ENCODE results near the gene UBE2A. TPM values are rescaled to one million over a fixed set of nuclear protein-coding genes. Genes with fewer than 3 reads are reported as not detected.

UBE2A gene
- total RNA-seq, 4 donors from 2014 or later, result 26.8 to 50.4 (median 42.3) TPM

DNA sequence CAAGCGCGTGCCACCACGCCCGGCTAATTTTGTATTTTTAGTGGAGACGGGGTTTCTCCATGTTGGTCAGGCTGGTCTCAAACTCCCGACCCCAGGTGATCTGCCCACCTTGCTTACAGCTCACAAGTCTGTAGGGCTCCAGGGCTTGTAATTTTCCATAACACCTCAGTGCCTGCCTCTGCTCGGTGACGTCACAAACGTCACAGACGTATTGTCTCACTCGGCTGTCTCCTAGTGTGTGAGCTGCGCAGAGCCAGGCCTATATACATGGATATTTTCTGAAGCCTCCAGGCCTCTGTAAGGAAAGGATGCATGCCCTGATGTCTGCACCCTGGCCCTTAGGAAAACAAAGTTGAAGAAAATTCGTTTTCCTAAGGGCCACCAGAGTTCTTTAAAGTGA is 40.4 kb downstream of the UBE2A start:
- TF ChIP-seq, protein P1, sequence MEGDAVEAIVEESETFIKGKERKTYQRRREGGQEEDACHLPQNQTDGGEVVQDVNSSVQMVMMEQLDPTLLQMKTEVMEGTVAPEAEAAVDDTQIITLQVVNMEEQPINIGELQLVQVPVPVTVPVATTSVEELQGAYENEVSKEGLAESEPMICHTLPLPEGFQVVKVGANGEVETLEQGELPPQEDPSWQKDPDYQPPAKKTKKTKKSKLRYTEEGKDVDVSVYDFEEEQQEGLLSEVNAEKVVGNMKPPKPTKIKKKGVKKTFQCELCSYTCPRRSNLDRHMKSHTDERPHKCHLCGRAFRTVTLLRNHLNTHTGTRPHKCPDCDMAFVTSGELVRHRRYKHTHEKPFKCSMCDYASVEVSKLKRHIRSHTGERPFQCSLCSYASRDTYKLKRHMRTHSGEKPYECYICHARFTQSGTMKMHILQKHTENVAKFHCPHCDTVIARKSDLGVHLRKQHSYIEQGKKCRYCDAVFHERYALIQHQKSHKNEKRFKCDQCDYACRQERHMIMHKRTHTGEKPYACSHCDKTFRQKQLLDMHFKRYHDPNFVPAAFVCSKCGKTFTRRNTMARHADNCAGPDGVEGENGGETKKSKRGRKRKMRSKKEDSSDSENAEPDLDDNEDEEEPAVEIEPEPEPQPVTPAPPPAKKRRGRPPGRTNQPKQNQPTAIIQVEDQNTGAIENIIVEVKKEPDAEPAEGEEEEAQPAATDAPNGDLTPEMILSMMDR (IDR thresholded peaks at IDR 0.05; ENCODE audit: low read depth), result no peak

DNA sequence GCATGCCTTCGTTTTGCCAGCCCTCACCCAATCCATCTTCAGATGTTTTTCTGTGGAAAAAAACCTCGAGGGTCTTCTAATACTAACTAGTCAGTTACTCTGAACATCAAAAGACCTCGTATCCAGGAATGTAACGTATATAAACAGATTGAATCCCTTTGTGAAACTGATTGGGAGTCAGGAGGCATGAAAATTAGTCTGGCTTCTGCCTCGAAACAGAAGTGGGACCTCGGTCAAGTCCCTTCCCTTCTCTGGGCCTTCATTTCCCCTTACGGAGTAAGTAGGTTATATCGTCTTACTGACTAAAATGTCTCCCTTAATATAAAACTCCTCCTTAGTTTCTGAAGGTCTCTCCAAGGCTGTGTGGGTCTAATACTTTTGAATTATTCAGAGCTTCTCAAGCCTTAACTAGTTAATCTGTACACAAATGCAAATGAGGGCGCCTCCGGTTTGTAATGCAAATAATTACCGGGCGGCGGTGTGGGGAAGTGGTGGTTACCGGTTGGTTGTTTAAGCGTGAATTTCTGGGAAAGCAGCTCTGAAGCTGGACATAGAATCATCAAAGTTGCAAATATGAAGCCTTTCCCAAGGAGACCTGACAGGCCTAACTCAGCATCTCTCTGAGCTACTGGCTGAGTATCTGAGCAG is 43.3 kb downstream of the UBE2A start:
- TF ChIP-seq, protein P1 (IDR thresholded peaks at IDR 0.05; ENCODE audit: low read depth), result no peak

DNA sequence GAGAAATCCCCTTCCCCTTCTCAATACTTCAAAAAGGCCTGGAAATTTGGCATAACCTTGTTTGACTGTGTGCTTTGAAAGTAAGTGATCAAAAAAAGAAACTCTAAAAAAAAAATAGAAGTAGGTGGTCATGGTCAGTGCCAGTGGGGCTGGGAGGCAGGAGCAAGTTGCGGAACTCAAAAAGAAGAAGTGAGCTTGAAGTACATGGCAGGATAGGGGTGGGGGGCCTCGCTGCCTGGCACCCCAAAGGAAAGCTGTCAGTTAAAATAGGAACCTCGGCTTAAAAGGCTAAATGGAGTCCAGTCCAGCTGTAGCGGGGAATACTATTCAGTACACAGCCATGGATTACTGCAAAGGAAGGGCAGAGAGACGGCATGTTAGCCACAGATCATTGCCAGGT is 44.1 kb downstream of the UBE2A start:
- TF ChIP-seq, protein P1 (IDR thresholded peaks at IDR 0.05; ENCODE audit: low read depth), result no peak

DNA sequence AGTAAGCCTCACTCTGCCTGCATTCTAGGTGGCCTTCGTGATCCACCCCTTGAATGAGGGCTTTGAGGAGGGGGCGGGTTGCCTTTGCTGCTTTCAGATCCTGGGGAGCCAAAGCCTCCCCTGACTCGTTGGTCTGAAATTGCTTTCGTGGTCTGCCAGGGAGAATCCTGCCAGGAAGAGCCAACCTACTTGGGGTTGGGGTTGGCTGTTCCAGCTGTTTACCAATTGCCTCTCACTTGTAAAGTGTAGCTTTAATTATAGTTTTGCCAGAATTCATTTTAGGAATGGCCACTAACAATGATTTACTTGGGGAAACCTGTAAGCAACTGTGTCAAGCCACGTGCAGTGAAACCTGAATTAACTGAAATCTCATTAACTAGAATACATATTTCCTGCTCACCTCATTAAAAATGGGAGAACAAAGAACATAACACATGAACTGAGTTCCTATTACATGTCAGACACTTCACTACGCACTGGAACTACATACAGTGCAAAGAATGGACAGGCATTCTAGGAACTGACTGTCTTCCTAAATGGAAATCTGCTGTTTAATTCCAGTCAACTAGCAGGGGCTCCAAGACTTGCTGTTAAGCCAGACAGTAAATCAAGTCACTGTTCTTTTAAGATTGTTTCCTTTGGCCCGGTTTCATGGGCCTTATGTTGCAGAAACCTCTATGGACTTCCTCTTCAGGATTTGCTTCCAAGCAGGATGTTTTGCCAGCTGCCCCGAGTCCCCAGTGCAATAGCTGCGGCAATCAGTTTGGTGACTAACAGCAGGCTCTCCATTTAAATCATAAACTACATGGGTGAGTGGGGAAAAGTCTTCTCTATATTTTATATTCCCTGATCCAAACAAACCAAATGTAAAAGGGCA is 48.2 kb downstream of the UBE2A start:
- TF ChIP-seq, protein P1 (IDR thresholded peaks at IDR 0.05; ENCODE audit: low read depth), result no peak

GRCh38 chrX:119624417-119624816 is 50.1 kb downstream of the UBE2A start:
- TF ChIP-seq, protein P1 (IDR thresholded peaks at IDR 0.05; ENCODE audit: low read depth), result no peak

DNA sequence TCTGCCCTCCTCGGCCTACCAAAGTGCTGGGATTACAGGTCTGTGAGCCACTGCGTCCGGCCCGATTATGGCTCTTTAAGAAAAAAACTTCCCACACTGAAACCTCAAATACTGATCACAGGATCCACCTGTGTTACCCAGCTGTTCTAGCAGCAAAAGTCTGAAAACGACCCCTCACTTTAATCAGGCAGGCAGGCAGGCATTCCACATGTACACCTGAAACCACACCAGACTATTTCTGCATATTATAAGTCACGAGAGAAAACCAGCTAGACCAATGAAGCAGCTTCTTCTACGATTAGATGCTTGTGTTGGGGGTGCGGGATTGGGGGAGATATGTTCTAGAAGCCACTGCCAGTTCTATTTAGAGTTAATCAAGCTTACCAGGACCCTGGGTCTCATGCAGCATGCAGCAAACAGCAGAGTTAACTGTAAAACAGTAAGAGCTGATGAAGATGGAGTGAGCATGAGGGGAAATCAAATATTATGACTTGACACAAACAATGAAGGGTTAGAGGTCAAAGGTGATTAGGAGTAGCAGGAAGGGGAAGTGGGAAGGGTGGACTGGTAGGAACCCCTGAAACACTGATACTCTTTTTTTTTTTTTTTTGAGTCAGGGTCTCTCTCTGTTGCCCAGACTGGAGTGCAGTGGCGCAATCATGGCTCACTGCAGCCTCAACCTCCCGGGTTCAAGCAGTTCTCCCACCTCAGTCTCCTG is 50.7 kb downstream of the UBE2A start:
- TF ChIP-seq, protein P1 (IDR thresholded peaks at IDR 0.05; ENCODE audit: low read depth), result no peak

DNA sequence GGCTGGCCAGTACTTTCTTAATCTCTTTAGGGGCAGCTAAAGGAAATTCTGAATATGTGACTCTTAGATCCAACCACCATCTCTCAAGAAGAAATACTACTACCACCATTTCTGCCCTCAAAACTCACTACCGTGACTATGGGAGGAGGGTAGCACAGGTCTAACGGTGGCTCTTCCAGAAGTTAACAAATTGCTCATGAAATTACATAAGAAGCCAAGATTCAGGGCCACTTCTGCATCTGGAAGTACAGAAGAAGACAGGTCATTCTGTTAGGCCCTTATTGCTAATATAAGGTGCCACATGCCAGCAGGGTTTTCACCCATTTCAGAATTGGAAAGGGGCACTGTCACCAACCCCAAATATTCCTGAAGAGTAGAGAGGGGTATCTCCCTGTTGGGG is 51.5 kb downstream of the UBE2A start:
- TF ChIP-seq, protein P1 (IDR thresholded peaks at IDR 0.05; ENCODE audit: low read depth), result no peak
